Erythroblast (primary cell): ENCODE results near the gene NKD2.

Experiments
- GATA1 ChIP-seq: IDR thresholded peaks from 2 replicates; pipeline ENCODE4 v1.6.1; 2011; ENCODE audit warnings: low read depth, mild to moderate bottlenecking, control low read depth, low read length, moderate library complexity
- POLR2A ChIP-seq: IDR thresholded peaks from 2 replicates; pipeline ENCODE4 v1.6.1; 2011; ENCODE audit warnings: mild to moderate bottlenecking, low read length

DNA sequence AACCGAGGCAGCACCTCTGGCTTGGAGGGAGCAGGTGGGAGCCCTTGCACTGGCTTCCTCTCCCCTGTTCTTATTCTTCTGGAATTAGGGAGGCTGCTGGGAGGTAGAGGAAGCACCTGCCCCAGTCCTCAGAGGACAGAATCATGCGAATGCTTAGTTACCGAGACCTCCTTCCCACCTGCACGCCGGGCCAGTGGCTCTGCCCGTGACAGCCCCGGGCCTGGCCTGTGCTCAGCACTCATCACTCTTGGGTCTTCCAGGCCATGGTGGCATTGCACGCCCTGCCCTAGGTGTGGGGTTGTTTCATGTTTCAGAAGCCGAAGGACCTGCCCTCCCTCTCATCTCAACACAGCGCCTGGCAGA is 45.3 kb upstream of the NKD2 start:
- TF ChIP-seq POLR2A (no peak), GATA1 (no peak)
